Hepatocyte (in vitro differentiated cells): ENCODE measurements around the gene BTRC. TPM values are rescaled to one million over a fixed set of nuclear protein-coding genes. Genes with fewer than 3 reads are reported as not detected.

ENCODE experiments used
- DNase-seq: peaks from one replicate; pipeline ENCODE4 v3.0.0-alpha.2; 2016; ENCODE audit warnings: low spot score
- H2AFZ ChIP-seq: fragments of 200-600 bp; sonication (generic); 2 replicates; pipeline ENCODE4 v1.6.0; 2016; ENCODE audit warnings: antibody characterized with exemption, mild to moderate bottlenecking
- H3K27ac ChIP-seq: fragments of 200-600 bp; sonication (generic); 2 replicates; pipeline ENCODE4 v1.5.1; 2016; ENCODE audit warnings: mild to moderate bottlenecking
- H3K27me3 ChIP-seq: fragments of 200-600 bp; sonication (generic); 2 replicates; pipeline ENCODE4 v1.6.1; 2016
- H3K36me3 ChIP-seq: fragments of 200-600 bp; sonication (generic); replicated peaks from 2 replicates; pipeline ENCODE4 v1.5.1; 2016; ENCODE audit warnings: low read depth; ENCODE audit not compliant: insufficient read depth
- H3K4me1 ChIP-seq: fragments of 200-600 bp; sonication (generic); 2 replicates; pipeline ENCODE4 v1.5.1; 2016; ENCODE audit warnings: mild to moderate bottlenecking, moderate library complexity; ENCODE audit not compliant: insufficient read depth
- H3K4me2 ChIP-seq: fragments of 200-600 bp; sonication (generic); 2 replicates; pipeline ENCODE4 v1.6.0; 2016
- H3K4me3 ChIP-seq: fragments of 200-600 bp; sonication (generic); 2 replicates; pipeline ENCODE4 v1.5.1; 2016; ENCODE audit warnings: mild to moderate bottlenecking
- H3K79me2 ChIP-seq: fragments of 200-600 bp; sonication (generic); 2 replicates; pipeline ENCODE4 v1.6.0; 2017; ENCODE audit warnings: mild to moderate bottlenecking
- H3K9me2 ChIP-seq: fragments of 200-600 bp; sonication (generic); replicated peaks from 2 replicates; pipeline ENCODE4 v1.6.0; 2017; ENCODE audit warnings: mild to moderate bottlenecking; ENCODE audit not compliant: insufficient read depth
- H3K9me3 ChIP-seq: fragments of 200-600 bp; sonication (generic); 2 replicates; pipeline ENCODE4 v1.5.1; 2016; ENCODE audit warnings: low read depth, mild to moderate bottlenecking
- H4K20me1 ChIP-seq: fragments of 200-600 bp; sonication (generic); 2 replicates; pipeline ENCODE4 v1.6.0; 2016; ENCODE audit warnings: mild to moderate bottlenecking; ENCODE audit not compliant: insufficient read depth, poor library complexity, severe bottlenecking
- CTCF ChIP-seq: fragments of 200-600 bp; sonication (generic); IDR thresholded peaks from 2 replicates; pipeline ENCODE4 v1.5.1; 2016; ENCODE audit warnings: antibody characterized with exemption, mild to moderate bottlenecking; ENCODE audit not compliant: poor library complexity
- EZH2 ChIP-seq: fragments of 200-600 bp; sonication (generic); IDR thresholded peaks from 2 replicates; pipeline ENCODE4 v1.6.1; 2016; ENCODE audit warnings: antibody characterized with exemption, mild to moderate bottlenecking, borderline replicate concordance
- EZH2phosphoT487 ChIP-seq: fragments of 200-600 bp; sonication (generic); IDR thresholded peaks from one replicate; pipeline ENCODE4 v1.6.1; 2018; ENCODE audit warnings: antibody characterized with exemption, mild to moderate bottlenecking, low read depth, moderate library complexity; ENCODE audit not compliant: unreplicated experiment, severe bottlenecking
- WGBS: methylation state at CpG from one replicate; pipeline ENCODE4 v1.1.6; 2016; ENCODE audit warnings: low lambda C conversion rate; ENCODE audit errors: missing lambda C conversion rate; 5-methylcytosine and 5-hydroxymethylcytosine counted together
- polyA plus RNA-seq: library from polyadenylated mRNA; unstranded; fragments of >200 nt; fragmentation: Nextera tagmentation; extraction: Ambion mirVana; gene quantifications from 2 replicates; pipeline ENCODE4 v1.2.1, GENCODE V29; 2016
- total RNA-seq: library from RNA; depleted of rRNA; stranded (reverse); fragments of >200 nt; gene quantifications from 2 replicates; pipeline ENCODE4 v1.2.3, GENCODE V29; 2014

Gene BTRC
- total and polyA plus RNA-seq, 2 experiments from 2014 or later: 14.5 to 24.3 TPM

DNA sequence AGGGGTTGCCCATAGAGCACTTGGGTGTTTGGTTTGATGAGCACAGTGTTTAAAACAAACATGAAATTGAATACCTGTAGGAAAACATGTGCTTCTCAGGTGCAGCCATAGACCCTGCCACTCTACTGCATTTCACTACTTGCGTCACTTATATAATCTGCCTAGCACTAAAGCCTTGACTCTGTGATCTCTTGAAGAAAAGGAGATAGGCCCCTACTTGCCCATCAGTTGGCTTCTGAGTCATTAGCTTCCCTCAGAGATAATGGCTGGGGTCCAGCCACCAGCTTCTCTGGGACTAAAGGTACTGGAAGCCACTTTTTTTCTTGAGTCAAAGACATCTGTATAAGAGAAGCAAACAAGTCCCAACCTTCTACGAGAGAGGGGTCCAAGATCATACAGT lies 45.9 kb upstream of the BTRC start:
- H3K9me3 ChIP-seq: no peaks in the 10 kb centered on the region
- no peak overlapping the region for H3K27ac ChIP-seq
- no peak overlapping the region for H2AFZ ChIP-seq
- no peak overlapping the region for H3K4me2 ChIP-seq
- DNase-seq: no peak
- H3K9me2 ChIP-seq: no peaks in the 10 kb centered on the region
- WGBS: 60% methylated on average over 2 of the region's 2 CpGs
- H3K4me3 ChIP-seq: no peak overlapping the region
- no peaks in the 10 kb centered on the region for H4K20me1 ChIP-seq
- no peaks in the 10 kb centered on the region for H3K79me2 ChIP-seq
- TF ChIP-seq EZH2 (no peak), CTCF (no peak), EZH2phosphoT487 (no peak)
- H3K27me3 ChIP-seq: peaks cover 25% of the 10 kb centered on the region
- no peaks in the 10 kb centered on the region for H3K4me1 ChIP-seq
- H3K36me3 ChIP-seq: no peaks in the 10 kb centered on the region

DNA sequence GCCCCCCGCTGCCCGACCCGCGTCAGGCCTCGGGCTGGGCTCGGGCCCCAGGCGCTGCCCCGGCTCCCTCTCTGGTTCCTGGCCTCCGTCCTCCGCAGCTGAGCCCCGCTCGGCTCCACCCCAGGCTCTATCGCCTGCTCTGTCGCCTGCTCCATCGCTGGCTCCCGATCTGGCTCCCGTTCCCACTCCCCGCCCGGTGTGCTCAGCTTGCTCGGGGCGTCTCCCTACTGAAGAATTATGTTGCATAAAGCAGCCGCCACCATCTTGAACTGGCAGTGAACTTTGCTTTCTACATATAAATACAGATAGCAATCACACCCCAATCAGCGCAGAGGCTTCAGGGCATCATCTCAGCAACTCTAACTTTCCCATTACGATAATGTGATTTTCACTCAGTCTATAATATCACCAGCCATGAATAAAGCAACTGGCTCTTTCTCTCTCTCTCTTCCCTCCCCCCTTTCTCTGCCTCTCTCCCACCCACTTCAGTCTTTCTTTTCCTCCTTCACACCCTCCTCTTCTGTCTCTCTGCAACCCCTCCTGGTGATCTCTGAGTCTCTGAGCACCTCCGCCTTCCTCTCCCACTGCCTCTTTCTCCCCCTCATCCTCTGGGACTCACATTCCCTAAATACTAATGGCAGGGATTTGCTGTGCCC lies 43.3 kb upstream of the BTRC start:
- peak overlapping the region; percentile 67 for H3K4me2 ChIP-seq
- no peaks in the 10 kb centered on the region for H3K9me3 ChIP-seq
- peak; percentile 24 for DNase-seq
- WGBS: 60% methylated on average over 24 of the region's 25 CpGs
- H3K4me1 ChIP-seq: no peaks in the 10 kb centered on the region
- H3K36me3 ChIP-seq: no peaks in the 10 kb centered on the region
- peak overlapping the region; percentile 13 for H2AFZ ChIP-seq
- H3K79me2 ChIP-seq: no peaks in the 10 kb centered on the region
- no peak for TF ChIP-seq EZH2
- no peak for TF ChIP-seq EZH2phosphoT487
- TF ChIP-seq CTCF: no peak
- no peak overlapping the region for H3K4me3 ChIP-seq
- H4K20me1 ChIP-seq: no peaks in the 10 kb centered on the region
- peaks cover 25% of the 10 kb centered on the region for H3K27me3 ChIP-seq
- no peak overlapping the region for H3K27ac ChIP-seq
- H3K9me2 ChIP-seq: no peaks in the 10 kb centered on the region

DNA sequence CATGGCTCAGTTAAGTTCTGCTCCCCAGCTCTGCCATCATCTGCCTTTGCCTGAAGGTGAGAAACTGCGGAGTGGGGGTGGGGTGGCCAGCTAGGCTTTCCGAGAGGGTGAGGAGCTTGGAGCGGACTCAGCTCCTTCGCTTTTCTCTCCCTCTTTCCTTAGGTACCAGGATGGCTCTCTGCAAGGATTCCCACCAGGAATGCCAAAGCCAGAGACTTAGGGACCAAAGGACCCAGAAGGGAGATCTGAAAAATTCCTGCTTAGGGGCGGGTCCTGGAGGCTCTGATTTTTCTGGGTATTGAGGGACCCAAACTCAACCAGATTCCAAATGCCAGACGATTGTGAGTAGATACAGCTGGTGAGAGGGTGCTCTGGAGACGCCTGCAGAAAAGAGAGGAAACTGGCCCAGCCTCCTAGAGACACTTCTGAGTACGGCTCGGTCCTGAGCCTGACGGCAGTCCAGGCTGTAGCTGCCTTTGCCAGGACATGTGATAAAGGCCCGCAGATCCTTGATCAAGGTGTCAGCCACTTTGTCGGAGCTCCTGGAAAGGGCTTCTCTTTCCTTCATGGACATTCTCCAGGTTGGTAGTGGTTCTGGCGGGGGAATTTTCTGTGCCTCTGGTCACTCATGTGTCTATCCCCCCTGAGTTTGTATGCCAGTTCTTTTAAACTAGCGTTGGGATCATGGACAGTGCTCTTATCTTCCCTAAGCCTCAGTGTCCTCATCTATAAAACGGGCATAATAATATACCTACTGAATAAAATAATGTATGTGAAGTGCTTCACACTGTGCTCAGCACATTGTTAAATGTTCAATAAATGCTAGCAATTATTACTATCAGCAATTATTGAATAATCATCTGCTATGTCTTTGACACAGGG lies 42.5 kb upstream of the BTRC start:
- Histone ChIP-seq H3K36me3 (no peaks in the 10 kb centered on the region), H2AFZ (peak overlapping the region; percentile 13), H3K27ac (no peak overlapping the region), H4K20me1 (no peaks in the 10 kb centered on the region), H3K4me2 (peak overlapping the region; percentile 67), H3K9me2 (no peaks in the 10 kb centered on the region), H3K9me3 (no peaks in the 10 kb centered on the region), H3K4me1 (no peaks in the 10 kb centered on the region), H3K27me3 (peaks cover 21% of the 10 kb centered on the region), H3K4me3 (no peak overlapping the region), H3K79me2 (no peaks in the 10 kb centered on the region)
- WGBS: 28% methylated on average over 15 of the region's 15 CpGs
- TF ChIP-seq EZH2phosphoT487: no peak
- no peak for TF ChIP-seq CTCF
- no peak for TF ChIP-seq EZH2
- peak; percentile 36 for DNase-seq
